ENCODE measurements around the gene BBX. TPM values are rescaled to one million over a fixed set of nuclear protein-coding genes. Genes with fewer than 3 reads are reported as not detected.
"Not testable (repeated sequence)": the region's sequence is repeated elsewhere in the genome, so short reads cannot be mapped to it uniquely, and the experiment has no call there.

Gene BBX
- total RNA-seq, 1 donor from 2014 or later = 62.3 TPM

GRCh38 chr3:107833722-107834416, 311.1 kb downstream of the BBX start:
- no peak overlapping the region for H3K4me3 ChIP-seq
- no peaks in the 10 kb centered on the region for H3K9me3 ChIP-seq
- H3K27ac ChIP-seq = no peak overlapping the region
- ATAC-seq = no peak
- TF ChIP-seq, protein P1, sequence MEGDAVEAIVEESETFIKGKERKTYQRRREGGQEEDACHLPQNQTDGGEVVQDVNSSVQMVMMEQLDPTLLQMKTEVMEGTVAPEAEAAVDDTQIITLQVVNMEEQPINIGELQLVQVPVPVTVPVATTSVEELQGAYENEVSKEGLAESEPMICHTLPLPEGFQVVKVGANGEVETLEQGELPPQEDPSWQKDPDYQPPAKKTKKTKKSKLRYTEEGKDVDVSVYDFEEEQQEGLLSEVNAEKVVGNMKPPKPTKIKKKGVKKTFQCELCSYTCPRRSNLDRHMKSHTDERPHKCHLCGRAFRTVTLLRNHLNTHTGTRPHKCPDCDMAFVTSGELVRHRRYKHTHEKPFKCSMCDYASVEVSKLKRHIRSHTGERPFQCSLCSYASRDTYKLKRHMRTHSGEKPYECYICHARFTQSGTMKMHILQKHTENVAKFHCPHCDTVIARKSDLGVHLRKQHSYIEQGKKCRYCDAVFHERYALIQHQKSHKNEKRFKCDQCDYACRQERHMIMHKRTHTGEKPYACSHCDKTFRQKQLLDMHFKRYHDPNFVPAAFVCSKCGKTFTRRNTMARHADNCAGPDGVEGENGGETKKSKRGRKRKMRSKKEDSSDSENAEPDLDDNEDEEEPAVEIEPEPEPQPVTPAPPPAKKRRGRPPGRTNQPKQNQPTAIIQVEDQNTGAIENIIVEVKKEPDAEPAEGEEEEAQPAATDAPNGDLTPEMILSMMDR (IDR thresholded peaks at IDR 0.05) = no peak
- intact Hi-C loops (cut with DNase I) = no loop called here
- no peak for DNase-seq
- H3K4me1 ChIP-seq = no peaks in the 10 kb centered on the region
- H3K27me3 ChIP-seq = no peaks in the 10 kb centered on the region
- no peaks in the 10 kb centered on the region for H3K36me3 ChIP-seq

DNA sequence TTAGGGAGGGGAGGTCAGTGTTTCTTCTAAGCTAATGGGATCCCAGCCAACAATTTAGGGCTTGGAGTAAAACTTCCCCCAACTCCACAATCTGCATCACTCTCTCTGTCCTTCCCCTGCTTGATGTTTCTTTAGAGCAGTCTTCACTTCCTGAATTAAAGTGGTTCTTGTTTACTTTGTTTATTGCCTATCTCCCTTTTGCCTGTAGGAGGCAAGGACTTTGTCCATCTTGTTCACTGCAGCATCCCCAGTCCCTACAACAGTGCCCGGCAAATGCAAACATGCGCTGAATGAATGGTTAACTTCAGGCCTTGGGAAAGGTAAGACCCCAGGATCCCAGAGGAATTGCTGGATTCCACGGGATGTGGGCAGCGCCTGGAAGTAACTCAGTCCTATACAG, 312.2 kb downstream of the BBX start:
- H3K4me1 ChIP-seq; H3K27me3 ChIP-seq; H3K9me3 ChIP-seq; DNase-seq; ATAC-seq; intact Hi-C loops (cut with DNase I); H3K27ac ChIP-seq; H3K4me3 ChIP-seq; H3K36me3 ChIP-seq: not testable (repeated sequence)

DNA sequence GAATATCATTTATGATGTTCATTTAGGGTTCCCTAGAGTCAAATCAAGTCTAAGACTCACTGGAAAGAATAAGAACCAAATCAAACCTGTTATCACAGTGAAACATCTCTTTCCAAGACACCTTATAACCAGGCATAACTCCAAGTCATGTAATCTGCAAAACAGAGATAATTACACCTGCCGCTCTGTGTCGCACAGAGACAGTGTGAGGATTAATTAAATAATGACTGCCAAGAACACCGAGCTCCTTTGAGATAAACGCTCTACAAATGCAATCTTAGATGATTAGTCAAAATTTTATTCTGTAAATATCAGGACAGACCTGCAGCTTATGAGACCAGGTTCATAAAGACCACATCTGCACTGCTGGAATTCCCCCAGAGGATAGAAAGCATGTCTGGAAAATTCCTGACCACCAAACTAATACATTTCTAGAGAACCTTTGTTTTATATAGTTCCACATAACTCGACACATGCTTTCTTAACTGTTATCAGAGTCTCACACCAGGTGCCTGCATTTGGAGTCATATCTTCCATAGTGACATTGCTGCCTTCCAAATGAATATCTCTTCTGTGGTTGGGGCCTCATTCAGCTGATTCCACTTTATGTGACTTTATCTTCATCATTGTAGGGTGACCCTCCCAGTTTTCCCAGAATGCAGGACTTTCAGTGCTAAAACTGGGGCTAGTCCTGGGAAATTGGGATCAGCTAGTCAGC, 315.3 kb downstream of the BBX start:
- intact Hi-C loops (cut with DNase I) = no loop called here
- H3K4me1 ChIP-seq = no peaks in the 10 kb centered on the region
- no peaks in the 10 kb centered on the region for H3K27me3 ChIP-seq
- no peak for ATAC-seq
- no peak overlapping the region for H3K27ac ChIP-seq
- H3K4me3 ChIP-seq = no peak overlapping the region
- no peak for DNase-seq
- H3K36me3 ChIP-seq = no peaks in the 10 kb centered on the region
- H3K9me3 ChIP-seq = no peaks in the 10 kb centered on the region
- TF ChIP-seq, protein P1 (IDR thresholded peaks at IDR 0.05) = no peak

GRCh38 chr3:107841831-107842230, 319.1 kb downstream of the BBX start:
- TF ChIP-seq, protein P1 (IDR thresholded peaks at IDR 0.05) = no peak
- DNase-seq = no peak
- Histone ChIP-seq H3K4me3 (no peak overlapping the region), H3K27me3 (no peaks in the 10 kb centered on the region), H3K4me1 (peaks cover 9% of the 10 kb centered on the region), H3K27ac (no peak overlapping the region), H3K9me3 (no peaks in the 10 kb centered on the region), H3K36me3 (no peaks in the 10 kb centered on the region)
- intact Hi-C loops (cut with DNase I) = no loop called here
- no peak for ATAC-seq

DNA sequence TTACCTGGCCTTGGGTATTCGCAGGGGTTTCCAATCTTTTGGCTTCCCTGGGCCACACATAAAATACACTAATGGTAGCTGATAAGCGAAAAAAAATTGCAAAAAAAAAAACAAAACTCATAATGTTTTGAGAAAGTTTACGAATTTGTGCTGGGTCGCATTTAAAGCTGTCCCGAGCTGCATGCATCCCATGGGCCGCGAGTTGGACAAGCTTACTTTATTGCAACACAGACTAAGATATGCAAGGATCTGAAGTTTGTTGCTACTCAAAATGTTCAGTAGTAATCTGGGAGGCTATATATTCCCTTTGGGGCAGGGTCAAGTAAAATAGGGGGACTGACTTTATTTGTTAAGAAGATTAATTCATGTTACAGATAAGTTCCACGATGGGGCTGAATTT, 320.2 kb downstream of the BBX start:
- ATAC-seq (no peak), DNase-seq (no peak)
- peaks cover 9% of the 10 kb centered on the region for H3K4me1 ChIP-seq
- H3K9me3 ChIP-seq = no peaks in the 10 kb centered on the region
- no peaks in the 10 kb centered on the region for H3K27me3 ChIP-seq
- no peak overlapping the region for H3K4me3 ChIP-seq
- TF ChIP-seq, protein P1 (IDR thresholded peaks at IDR 0.05) = no peak
- H3K27ac ChIP-seq = no peak overlapping the region
- intact Hi-C loops (cut with DNase I) = no loop called here
- H3K36me3 ChIP-seq = no peaks in the 10 kb centered on the region
